ENCODE results near the gene POLD3.

DNA sequence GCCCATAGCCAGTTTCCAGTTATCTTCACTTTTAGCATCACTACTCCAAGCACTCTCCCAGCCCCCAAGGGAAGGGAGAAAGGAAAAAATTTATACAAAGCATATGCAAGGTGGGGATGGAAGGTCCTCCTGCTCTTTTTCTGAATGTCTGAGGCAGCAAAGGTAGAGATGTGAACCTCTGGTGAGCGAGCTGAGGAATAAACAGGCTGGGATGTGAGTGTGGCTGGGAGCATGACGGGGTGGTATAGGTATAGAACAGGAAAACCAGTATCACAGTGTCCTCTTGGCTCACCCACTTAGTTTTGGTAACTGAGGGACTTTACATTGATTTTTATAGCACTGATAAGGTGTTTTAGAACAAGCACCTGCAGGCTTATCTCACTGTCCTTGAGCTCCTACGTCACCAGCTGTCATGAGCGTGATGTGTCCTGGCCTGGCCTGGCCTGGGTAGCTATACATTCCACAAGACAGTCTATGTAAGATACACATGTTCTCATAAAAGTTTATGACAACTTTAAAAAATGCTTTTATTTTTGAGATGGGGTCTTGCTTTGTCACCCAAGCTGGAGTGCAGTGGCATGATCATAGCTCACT, 10.3 kb upstream of the POLD3 start:
- no peak for TF ChIP-seq POLR2AphosphoS5 (IDR thresholded peaks at IDR 0.05; ENCODE audit: borderline replicate concordance, low read depth, low read length)
- no peak for TF ChIP-seq FOXP2 (optimal IDR thresholded peaks at IDR 0.05; ENCODE audit: control extremely low read depth, extremely low read length, insufficient read depth)
- TF ChIP-seq EZH2 (IDR thresholded peaks at IDR 0.05): no peak
